Cerebellar cortex (tissue), 1 donor: ENCODE results near the gene NUDCD2.
"Not testable (repeated sequence)": the region's sequence is repeated elsewhere in the genome, so short reads cannot be mapped to it uniquely, and the experiment has no call there.

Experiments
- DNase-seq: peaks from one replicate; pipeline ENCODE4 v3.0.0-alpha.2; 2015; ENCODE audit warnings: low spot score

NUDCD2 gene

DNA sequence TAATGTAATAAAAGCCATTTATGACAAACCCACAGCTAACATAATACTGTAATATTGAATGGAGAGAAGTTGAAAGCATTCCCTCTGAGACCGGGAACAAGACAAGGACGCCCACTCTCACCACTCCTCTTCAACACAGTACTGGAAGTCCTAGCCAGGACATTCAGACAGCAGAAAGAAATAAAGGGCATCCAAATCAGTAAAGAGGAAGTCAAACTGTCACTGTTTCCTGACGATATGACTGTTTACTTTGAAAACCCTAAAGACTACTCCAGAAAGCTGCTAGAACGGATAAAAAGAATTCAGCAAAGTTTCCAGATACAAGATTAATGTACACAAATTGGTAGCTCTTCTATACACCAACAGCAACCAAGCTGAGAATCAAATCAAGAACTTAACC is 33.8 kb downstream of the NUDCD2 start:
- DNase-seq = not testable (repeated sequence)

DNA sequence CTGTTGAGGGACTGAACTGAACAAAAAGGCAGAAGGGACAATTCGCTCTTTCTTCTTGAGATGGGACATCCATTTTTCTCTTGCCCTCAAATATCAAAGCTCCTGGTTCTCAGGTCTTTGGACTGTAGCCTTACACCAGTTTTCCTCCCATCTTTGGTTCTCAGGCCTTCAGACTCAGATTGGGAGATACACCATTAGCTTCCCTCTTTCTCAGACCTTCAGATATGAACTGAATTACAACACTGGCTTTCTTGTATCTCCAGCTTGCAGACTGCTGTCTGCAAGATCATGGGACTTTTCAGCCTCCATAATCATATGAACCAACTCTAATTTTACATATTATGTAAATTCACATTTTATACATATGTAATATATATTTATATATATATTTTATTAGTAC is 35.1 kb downstream of the NUDCD2 start:
- DNase-seq = no peak

DNA sequence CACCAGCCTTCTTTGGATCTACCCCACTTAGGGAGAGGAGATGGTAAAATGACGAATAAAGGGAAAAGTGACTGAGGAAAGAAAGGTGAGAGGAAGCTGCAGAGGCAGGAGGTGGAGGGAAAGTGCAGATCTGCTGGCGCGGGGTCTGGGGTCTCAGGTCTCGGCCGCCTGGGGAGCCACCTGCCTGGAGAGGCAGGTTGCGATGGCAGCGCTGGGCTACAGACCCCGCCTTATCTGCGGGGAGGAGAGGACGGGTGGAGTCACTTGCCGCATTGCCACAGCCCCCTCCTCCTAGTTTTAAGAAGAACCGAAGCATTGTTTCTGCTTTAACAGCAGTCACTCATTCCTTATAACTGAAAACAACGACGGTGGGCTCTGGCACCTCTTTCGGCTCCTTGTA is 44.2 kb downstream of the NUDCD2 start:
- DNase-seq = not testable (repeated sequence)

DNA sequence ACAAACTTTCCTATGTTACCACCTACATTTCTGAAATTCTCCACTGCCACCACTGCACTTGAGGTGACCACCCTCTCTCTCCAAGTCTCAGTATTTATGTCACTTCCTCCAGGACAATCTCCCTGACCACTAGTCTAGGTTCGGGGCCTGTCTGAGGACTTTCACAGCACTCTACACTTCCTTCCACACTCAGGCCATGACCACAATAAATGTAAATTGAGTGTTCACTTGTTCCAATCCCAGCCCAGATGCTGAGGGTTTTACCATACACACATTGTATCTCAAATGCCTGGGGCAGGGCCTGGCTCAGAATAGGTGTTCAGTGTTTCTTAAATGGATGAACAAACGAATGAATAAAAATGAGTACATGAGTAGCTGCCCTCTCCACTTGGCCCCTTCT is 49.4 kb downstream of the NUDCD2 start:
- DNase-seq = no peak

DNA sequence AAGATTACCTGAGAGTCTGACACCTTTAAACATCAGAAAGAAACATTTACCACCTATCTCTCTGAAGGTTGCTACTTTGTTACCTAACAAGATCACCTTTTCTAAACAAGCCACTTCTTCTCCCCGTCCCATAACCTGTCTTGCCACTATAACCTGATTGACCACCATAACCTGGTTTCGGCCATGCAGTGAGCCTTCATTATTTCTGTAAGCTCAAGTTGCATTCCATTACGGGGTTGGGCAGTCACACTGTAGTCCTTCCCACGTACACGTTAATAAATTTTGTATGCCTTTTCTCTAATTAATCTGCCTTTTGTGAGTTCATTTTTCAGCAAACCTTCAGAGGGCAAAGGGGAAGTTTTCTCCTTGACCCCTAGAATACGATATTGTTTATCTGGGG is 50.5 kb downstream of the NUDCD2 start:
- DNase-seq = no peak

DNA sequence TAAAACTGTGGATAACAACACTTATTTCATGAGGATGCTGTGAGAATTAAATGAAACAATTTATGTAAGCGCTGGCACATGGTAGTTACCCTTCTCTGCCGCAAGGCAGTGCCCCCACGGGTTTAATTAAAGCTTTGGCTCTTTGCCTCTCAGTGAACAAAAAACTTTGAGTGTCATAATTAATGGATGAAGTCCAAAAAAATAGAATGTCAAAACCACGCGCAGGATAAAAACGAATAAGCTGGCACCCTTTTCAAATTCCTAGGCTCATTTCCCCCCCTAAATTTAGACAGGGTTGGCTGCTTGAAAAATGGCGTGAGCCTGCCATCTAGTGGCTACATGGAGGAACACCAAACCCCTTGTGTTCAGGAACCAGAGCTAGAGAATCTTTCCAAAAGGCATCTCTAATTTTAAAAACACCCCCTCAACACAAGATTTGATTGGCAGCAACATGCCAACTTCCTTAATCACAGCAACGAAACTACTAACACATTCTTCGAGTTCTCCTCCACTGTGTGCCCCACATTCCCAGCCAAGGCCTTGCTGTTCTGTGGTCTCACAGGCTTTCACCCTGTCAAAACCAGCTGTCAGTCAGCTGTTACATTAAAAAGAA is 51.5 kb downstream of the NUDCD2 start:
- peak; percentile 80 for DNase-seq

DNA sequence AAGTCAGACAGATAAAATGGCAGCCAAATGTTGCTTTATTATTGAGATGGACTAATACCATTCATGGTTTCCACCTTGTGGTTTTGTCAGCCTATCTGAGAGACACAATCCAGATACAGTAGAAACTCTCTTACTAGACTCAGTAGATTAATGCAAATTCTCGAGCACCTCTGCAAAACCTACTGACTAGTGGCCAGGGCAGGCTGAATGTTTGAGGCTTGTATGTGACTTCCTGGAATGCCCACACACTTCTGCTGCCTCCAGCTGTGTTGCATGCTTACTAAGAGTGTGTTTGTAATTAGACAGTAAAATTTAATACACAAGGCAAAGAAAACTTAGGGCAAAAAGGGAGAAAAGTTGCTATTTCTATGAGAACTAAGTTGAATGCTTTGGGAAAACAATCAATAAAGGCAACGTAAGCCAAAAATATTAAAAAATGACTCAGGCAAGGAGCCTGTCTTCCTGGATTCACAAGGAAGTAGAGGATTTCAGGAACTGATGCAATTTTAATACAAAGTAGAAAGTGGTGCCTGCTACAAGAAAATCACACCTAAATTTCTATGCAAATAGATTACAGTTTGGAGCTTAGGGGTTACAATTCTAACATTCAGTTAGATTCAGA is 52.8 kb downstream of the NUDCD2 start:
- no peak for DNase-seq

DNA sequence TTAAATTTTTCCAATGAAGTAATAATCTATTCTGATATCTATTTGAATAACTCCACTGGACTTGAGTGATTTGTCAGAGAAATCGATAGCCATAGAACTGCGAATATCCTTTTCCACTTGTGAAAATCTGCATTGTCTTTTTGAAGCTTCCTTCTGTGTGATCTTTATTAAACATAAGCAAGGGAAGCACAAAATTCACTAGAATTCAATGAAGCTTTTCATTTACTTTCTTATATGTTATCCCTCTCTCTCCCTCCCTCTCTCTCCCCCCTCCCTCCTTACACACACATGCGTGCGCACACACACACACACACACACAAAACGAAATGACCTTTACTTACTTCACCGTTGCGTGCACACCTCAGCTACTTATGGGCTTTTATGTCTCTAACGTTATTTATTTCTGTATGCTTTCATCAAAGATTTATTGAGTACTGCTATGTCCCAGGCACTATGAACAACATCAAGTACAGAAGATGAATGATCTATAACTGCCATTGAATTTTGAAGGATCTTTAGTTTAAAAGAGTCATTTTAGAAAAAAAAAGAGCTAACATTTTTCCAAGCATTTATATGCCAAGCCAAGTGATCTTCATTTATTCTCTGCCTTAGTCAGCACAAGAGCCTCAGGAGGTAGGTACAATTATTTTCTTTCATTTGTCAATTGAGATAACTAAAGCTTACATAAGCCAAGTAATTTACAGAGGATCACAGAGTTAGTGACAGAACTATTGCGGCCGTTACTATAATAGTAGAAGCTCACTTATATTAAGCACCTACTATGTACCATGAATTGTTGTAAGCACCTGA is 55.3 kb downstream of the NUDCD2 start:
- no peak for DNase-seq

DNA sequence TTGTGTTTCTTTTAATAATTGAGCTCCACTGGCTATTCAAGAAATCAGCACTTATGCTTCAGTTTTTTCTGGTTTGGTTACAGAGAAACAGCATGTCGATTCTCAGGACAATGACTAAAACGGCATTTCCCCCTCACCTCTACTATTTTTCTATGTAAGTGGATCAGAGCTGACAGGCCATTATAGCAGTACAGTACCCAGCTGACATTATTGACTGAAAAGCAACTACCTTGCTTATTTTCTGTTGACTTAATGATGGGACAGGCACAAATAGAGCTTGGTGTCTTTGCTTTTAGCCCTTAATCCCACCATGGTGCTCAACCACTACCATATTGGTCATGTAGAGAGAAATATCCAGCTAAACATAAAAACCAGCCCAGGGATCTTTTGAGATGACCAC is 57.9 kb downstream of the NUDCD2 start:
- no peak for DNase-seq

DNA sequence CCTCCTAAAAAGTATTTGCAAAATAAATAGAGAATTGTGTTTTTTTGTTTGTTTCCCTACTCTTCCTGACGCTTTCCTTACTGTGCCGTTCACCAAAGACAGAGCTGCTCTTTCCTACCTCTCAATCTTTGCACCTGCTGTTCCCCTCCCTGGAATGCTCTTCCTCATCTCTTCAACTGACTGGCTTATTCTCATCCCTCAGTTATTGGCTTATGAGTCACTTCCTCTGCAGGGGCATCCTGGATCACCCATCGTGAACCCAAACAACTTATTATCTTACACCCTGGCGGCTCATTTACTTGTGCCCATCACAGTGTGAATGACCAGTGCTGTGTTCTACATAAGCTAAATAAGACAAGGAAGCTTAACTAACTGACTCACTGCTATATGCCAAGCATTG is 58.6 kb downstream of the NUDCD2 start:
- no peak for DNase-seq

DNA sequence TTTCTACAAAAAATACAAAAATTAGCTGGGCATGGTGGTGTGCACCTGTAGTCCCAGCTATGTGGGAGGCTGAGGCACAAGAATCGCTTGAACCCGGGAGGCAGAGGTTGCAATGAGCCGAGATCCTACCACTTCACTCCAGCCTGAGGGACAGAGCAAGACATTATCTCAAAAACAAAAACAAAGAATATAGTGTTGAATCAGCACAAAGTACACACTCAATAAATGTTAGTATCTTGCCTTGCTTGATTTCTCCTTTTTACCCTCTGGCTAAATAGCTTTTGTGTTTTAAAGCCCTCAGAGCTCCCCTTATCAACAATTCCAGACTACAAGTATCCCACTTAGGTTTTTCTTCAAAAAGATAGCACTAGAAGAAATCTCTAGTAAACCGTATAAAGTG is 60.0 kb downstream of the NUDCD2 start:
- DNase-seq = no peak

DNA sequence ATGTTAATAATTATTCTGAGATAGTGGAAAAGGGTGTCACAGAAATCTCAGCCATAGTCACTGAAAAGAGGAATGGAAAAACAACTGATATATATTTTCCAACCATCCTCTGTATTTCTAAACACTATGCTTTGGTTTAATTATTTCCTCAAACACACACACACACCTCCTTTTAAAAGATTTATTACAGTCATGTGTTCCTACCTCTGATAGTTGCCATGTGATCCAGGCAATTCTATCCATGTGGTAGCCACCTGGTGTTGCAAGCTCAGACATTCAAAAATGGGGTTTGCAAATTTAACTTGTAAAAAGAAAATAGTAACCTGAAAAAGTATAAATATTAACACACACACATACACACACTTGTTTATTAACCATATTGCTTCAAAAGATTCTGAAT is 62.5 kb downstream of the NUDCD2 start:
- no peak for DNase-seq

DNA sequence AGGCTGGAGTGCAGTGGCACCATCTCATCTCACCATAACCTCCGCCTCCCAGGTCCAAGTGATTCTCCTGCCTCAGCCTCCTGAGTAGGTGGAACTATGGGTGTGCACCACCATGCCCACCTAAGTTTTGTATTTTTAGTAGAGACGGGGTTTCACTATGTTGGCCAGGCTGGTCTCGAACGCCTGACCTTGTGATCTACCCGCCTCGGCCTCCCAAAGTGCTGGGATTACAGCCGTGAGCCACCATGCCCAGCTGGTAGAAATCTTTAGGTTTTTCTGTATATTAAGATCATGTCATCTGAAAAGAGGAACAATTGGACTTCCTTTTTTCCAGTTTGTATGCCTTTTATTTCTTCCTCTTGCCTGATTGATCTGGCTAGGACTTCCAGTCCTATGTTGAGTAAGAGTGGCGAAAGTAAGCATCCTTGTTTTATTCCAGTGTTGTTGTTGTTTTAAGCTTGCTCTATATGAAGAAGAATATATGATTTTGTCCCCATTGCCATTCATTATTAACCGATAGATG is 63.0 kb downstream of the NUDCD2 start:
- DNase-seq = not testable (repeated sequence)
